ENCODE measurements around the gene WASHC2A.
"Not testable (repeated sequence)": the region's sequence is repeated elsewhere in the genome, so short reads cannot be mapped to it uniquely, and the experiment has no call there.

- TF ChIP-seq CTCF (IDR thresholded peaks at IDR 0.05); SMC3 (IDR thresholded peaks at IDR 0.05; ENCODE audit: low read depth, low read length); TAF1 (IDR thresholded peaks at IDR 0.05; ENCODE audit: borderline replicate concordance, low read depth, low read length); MAX (IDR thresholded peaks at IDR 0.05; ENCODE audit: low read depth): not testable (repeated sequence)
Observed at GRCh38 chr10:50131245-50131965, 63.7 kb downstream of the WASHC2A start.

Data from SK-N-SH (cell line).